NCI-H1092 (cell line): ENCODE results near the gene ANTXRL.
"Not testable (repeated sequence)": the region's sequence is repeated elsewhere in the genome, so short reads cannot be mapped to it uniquely, and the experiment has no call there.

Experiments used
- DNase-seq: peaks from one replicate; lab custom pipeline; 2025; lab: John Stamatoyannopoulos, UW

The ANTXRL gene

DNA sequence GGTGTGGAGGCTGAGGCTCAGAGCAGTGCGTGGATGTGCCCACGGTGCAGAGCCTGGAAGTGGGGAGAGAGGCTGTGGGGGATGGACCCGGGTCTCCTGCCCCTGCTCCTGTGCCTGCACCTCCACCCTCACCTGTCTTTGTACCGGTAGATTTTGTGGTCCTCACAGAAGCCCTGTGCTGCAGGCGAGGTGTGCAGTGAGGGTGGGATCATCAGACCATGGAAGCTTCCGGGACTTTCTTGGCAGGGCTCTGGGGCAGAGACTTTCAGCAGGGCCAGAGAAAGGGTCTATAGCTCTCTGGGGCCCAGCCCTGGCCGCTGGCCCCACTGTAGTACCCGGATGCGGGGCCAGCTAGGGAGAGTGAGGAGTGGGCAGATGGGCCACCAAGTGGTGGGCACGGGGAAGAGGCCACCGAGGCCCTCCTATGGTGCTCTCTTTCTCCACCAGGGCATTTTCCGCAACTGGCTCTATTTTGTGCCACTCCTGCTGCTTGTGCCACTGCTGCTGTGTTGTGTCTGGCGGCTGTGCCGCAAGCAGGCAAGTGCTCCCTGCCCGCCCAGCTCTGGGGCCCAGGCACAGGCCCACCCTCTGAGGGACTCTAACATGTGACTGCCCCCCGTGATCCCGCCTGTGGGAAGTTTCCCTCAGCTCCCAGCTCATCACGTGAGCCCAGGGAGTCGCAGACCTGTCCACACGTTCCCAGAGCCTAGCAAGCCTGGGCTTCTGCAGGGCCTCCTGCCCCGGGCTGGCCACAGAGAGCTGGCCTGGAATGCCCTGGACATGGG, 22.1 kb downstream of the ANTXRL start:
- no peak for DNase-seq

DNA sequence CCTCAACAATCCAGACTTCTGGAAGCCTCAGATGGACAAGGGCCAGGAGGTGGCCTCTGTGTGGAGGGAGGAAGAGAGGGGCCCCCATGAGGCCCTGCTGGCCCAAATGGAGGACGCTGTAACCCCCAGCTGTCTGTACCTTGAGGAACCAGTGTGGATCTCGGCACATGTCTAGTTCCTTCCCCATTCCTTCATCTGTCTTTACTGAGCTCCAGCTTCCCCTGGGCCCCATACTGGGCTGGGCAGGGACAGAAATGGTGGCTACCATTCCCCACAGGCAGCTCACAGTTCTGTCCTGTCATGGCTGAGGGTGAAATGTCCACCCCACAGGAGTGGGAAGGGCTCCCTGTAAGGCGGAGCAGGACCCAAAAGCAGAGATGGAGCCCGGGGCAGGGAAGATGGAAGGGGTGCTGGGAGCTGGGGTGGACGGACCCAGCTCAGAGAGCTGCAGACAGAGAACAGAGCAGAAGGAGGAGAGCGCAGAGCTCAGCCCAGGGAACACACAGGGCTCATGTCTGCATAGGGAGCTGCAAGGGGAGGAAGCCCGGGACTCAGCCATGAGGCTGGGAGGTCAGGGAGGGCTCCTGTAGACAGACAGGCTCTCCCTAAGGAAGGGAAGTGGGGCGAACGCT, 22.8 kb downstream of the ANTXRL start:
- no peak for DNase-seq

DNA sequence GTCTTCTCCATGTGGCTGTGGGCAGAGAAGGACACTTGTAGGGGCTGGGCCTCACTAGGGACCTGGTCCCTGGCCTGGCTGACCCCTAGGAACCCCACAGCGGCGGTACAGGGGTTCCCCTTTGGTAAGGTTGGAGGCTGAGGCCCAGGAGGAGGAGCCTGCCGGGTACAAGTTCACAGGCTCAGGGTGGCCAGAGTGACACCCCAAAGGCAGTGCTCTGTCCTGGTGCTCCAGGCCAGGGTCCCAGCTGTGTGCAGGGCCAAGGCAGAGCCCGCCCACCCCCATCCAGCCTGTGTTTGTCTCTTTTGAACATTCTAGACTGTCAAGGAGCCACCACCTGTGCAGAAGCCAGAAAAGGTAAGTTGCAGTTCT, 23.3 kb downstream of the ANTXRL start:
- no peak for DNase-seq

DNA sequence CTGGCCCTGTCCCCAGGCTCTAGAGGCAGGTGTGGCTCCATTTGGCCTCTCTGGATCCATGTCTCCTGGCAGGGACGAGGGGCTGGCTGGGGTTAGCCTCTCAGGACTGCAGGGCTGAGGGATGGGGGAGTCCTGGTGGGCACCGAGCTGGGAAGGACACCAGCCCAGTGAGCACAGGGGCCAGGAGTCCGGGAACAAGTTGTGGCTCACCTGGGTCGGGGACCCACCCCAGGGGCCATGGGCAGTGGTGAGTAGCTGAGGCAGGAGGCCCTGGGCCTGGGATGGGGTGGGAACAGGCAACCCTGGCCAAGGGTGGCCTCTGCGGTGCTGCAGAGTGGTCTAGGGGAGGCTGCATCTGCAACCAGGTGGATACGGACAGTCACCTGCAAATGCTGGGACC, 24.1 kb downstream of the ANTXRL start:
- DNase-seq = no peak

DNA sequence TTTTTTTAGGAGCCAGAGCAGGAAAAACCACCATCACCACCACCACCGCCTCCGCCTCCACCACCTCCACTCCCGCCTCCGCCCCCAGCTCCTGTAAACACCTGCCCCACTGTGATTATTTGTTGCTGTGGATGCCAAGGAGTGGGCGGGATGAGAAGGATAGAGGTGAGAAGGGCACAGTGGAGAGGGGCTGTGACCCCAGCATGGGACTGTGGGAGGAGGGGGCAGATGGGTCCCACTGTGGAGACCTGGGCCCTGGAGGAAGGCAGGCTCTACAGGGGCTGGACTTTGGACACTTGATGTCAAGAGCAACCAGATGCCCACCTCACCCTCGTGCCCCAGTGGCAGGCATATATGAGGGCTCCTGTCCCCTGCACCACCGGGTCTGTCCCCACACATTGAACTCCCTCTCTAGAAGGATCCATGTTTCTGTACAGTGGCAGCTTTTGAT, 24.7 kb downstream of the ANTXRL start:
- DNase-seq = no peak

DNA sequence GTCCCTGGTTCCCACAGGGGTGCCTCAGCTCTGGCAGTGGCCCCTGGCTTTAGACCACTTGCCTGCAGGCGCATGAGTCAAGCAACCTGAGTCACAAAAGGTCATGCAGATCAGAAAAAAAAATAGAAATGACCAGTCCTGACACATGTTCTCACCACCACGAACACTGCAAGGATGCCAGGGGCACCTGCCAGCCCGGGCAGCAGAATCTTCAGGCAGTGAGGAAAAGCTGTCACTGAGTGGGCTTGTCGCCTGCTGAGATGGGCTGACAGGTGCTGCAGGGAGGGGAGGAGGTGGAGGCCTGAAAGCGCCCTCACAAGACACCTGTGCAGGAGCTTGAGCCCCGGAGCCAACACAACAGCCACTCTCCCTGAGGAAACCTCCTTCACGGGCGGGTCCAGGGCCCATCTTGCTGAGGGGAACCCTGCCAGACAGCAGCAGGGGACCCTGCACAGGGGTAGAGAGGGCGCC, 25.2 kb downstream of the ANTXRL start:
- not testable (repeated sequence) for DNase-seq

DNA sequence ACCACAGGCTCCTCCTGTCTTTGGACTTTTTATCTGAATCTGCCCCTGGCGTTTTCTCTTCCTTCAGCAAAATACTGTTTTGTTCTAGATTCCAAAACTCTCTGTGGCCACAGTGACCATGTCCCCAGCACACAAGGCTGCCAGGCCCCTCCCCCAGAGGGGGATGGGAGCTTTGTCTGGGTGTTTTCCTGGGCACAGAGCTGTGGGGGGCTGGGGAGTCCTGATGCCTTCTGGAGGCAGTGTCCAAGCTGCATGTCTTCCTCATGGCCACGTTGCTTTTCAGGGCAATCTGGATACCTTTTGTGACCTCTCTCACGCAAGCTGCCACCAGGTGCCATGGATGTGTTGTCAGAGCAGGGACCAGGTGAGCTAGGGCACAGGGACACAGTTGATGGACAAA, 26.2 kb downstream of the ANTXRL start:
- no peak for DNase-seq

DNA sequence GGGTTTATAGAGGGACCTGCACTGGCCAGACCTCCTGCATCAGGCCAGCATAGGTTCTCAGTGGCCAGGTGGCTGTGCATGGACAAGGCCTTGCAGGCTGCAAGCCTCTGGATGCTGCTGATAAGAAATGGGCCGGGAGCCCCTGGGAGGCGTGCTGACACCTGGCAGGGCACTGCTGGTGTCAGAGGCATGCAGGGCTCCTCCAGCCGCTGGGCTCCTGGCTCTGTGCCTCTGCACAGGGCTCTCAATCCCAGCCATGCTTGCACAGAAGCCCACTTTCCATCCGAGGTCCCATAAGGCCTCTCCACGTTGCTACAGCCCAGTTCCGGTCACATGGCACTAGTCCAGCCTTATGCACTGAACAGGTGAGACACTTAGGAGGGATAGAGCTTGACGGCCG, 27.3 kb downstream of the ANTXRL start:
- no peak for DNase-seq

DNA sequence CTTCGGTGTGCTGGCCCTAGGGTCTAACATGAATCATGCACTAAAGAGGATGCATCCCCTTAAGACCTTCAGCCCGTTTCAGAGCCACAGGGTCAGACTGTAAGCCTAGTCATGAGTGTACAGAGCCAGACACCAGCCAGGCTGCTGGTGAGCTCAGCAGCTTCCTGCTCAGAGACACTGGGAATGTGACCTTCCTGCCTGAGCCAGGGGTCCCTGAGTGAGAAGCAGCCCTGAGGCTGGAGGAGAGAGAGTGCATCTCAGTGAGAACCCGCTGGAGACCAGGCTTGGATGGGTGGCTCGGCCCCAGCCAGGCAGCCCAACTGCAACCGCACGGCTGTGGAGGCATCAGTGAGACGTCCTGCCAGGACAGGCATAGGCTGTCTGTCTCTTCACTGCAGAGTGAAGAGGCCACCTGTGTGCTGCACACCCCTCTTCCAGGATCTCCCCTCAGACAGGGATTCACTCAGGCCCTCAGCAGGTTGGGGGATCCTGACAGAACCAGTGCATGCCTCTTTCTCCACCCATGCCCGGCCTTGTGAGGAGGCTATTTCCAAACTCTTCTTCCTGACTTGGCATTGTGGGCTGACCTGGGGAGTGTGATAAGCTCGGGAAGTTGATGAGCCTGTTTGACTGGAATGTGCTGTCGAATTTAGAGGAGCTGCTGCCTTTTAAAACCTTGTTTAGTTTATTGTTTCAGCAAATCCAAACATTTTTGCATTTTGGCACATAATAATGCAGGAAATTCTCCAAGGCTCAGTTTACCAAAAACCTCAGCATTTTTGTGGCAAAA, 28.5 kb downstream of the ANTXRL start:
- DNase-seq = not testable (repeated sequence)

DNA sequence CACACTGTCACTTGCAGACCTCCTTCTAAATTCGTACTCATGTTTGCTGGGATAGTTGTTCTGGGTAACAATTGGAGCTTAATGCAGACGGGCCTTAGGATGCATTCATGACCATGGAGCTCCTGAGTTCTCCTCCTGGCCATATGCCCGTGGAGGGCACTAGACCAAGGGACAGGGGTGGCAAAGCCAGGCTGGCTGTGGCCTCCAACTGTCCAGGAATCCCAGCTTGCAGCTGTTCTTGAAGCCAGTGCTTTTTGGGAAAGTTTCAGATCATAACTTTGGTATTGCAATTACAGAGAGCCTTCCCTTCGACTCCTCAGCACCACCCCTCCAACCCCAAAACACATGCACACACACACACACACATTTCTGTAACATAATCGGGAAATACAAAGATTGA, 30.6 kb downstream of the ANTXRL start:
- no peak for DNase-seq

DNA sequence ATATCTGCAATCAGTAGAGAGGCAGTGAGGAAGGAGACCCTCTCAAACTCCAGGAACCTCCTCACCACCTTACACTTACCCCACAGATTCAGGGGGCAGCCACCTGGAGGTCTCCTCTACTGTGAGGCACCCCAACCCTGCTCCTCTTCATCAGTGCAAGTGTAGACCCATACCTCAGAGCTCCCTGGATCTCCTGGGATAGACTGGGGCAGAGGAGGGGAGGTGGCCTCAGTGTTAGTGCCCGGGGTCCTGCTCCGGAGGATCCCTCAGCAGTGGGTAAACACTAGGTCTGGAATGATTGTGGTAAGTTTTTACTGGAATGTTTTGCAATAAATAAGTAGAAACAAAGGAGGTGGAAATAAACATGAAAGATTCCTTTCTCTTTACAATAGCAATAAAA, 31.1 kb downstream of the ANTXRL start:
- DNase-seq = no peak

DNA sequence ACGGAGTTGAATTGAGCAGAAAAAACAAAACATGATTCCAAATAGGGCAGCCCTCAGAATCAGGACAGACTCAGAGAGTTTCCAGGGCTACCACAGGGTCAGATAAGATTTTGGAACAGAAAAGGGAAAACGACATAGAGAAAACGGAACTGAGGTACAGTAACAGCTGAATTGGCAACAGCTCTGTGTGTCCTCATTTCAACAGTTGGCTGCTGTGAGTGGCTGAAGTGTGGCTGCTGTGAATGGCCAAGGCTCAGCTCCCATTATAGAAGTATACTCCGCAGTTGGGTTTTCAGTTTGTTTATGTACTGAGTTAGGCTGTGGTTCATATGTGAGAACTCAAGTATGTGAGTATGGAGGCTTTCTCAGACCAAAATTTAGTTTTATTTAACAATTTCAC, 32.0 kb downstream of the ANTXRL start:
- no peak for DNase-seq

DNA sequence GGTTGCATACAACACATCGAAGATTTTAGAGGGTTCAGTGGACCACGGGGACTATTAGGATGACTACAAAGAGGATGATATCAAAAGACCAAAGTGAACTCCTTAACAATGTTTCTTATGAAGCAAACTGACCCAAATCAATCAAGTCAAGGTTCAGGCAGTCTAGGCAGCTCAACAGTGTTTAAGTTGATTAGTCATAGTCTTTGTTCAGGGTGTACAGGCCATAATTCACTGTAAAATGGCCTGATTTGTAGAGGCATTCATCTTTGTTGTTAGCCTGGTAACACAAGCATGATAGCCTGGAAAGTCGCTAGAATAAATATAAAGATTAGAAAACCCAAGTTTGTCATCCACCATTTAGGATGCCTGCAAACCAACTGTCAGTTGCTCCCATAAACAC, 32.6 kb downstream of the ANTXRL start:
- DNase-seq = no peak

DNA sequence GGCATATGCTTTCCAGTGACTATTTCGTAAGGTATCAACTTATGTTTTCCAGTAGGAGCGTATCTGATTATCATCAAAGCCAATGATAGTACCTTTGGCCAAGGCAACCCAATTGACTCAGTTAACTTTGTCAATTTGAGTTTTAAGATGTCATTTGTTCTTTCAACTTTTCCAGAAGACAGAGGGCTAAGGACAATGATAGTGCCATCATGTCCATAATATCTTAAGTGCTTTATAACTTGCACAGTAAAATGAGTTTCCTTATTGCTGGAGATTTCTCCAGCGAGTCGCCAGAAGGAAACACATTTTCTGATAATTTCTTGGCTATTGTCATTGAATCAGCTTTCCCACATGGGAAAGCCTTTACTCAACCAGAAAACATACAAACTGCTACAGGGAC, 35.0 kb downstream of the ANTXRL start:
- no peak for DNase-seq

DNA sequence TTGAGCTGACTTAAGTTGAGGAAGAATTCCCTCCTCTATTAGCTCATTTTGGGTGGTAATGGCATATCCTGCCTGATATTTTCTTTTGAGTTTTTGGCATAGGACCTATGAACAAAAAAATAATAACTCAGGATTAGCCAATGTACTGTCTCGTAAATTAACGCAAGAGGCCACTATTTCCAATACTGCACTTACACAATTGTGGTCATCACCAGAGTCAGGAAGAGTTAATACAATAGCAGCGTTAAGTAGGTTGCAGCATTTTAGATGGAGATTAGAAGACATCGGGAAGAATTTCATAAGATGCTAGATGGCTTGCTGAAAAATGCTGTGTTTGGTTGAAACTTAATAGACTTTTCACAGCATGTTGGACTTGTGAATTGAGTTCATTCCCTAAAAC, 36.4 kb downstream of the ANTXRL start:
- no peak for DNase-seq

DNA sequence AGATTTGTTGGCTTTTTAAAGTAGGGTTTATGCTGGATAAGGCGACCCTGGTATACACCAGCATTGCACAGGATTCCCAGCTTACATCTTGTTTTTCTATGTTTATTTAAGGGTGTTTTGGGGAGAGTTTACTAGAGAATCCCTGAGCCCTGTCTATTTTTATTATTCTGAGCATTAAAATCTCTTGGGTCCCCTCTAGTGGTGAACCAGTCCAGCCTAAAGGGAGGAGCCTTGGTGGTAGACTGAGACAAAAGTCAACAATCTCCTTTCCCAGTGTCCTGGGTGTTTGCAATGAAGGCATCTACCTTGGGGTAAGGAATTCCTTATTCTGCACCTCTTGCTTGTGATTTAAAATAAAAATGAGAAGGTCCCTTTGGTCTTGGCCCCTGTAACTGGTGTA, 38.2 kb downstream of the ANTXRL start:
- no peak for DNase-seq

DNA sequence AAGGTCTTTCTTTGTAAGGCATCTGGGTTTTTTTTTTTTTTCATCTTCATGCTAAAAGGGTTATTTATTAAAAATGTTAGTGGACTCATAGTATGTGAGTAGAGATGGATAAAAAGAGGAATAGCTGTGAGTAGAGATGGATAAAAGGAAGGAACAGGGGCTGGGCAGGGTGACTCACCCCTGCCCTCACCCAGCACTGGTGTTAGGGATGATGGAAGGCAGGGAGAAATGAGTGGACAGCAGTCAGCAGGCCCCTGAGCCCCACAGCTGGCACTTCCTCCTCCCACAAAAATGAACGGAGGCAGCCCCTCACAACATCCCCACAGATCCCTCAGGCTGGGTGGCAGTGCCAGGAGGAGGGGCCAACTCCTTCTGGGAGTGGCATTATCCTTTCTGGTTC, 39.3 kb downstream of the ANTXRL start:
- DNase-seq = no peak

DNA sequence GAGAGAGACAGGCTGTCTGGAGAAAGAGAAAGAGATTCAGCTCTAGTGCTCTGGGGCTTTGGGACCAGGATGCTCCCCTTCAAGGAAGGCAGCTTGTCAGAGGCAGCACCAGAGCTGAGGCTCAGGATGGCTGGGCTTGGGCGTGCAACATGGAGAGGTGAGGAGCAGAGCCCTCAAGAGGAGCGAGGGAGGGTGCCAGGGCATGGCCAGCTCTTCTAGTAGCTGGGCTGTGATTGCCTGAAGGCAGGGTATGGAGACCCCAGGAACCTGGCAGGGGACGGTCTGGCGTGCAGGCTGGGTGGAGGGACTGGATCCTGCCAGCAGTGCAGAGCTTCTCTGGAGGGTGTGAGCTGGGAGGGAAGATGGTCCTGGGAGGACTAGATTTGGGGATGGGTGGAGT, 40.2 kb downstream of the ANTXRL start:
- DNase-seq = no peak

DNA sequence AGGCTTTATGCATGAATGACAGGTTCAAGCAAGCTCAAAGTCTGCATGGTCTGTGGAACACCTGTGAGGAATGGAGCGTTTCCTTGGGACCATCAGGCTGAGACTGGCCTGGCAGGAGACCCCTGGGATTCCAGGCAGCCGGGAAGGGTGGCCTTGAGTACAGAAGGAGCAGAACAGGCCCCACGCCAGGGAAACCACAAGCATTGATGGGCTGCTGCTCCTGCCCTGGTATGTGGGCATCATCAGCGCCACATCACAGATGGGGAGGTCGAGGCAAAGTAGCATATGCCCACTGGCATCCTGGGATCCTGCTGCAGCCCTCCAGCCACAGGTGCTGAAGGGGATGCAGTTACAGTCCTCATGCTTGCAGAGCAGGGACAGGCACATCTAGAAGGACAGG, 40.9 kb downstream of the ANTXRL start:
- no peak for DNase-seq

DNA sequence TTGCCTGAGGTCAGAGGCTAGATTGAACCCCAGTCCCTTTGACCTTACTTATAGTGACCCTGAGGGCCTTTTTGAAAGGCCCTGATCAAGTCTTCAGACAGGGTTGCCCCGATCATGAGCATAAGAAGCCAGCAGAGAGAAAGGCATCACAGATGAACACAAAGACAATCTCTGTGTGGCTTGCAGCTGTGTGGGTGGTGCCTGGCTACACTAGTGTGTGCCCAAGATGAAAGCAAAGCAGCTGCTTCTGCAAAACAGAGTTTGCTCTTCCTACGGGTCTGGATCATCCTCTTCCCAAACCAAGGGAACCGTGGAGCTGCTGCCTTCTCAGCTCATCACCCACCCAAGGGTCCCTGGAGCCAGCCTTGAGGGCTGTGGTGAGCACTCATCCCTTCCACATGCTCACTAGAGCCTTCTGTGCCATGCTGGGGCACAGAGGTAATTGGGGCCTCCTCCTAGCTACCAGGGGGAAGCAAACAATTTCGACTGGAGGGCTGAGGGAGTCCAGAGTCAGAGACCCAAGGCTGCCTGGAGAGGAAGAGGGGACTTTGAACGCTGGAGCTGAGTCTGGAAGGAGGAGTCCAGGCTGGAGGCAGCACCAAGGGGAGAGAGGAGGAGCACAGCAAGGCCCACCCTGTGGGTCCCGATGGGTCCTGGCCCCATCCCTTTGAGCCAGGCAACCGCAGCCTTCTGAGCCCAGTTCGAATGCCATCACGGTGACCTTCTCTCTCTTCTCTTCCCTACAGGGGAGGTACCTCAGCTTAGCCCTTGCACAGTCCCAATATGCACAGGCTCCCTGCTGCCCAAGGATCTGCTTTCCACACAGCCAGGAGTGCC, 42.3 kb downstream of the ANTXRL start:
- DNase-seq = no peak

DNA sequence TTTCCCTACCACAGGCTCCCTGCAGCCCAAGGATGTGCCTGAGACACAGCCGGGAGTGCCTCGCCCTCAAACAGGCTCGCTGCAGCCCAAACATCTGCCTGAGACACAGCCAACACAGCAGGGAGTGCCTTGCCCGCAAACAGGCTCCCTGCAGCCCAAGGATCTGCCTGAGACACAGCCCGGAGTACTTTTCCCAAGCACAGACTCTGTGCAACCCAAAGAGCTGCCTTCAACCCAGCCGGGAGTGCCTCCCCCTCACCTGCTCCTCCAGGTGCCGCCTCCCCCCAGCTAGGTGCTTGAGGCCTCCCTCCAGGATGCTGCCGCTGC, 42.9 kb downstream of the ANTXRL start:
- no peak for DNase-seq

DNA sequence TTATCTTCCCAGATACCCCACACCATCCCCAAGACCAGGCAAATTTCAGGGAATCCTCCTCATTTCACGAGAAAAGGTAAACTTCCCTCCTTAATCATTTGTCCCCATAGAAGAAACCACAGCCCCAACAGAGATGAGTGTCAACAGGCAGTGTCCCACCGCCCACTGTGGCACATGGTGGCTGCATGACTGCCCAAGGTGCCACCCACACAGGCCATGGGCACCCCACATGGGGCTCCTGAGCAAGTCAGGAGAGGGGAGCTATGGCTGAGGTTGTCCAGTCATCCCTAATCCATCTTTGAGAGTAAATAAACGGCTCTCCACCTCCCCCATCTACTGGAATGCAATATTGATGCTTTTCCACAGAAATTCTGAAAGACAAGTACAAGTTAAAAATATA, 44.1 kb downstream of the ANTXRL start:
- DNase-seq = no peak
